ENCODE measurements around the gene AMFR.

GRCh38 chr16:56417138-56417537, 8.2 kb downstream of the AMFR start:
- TF ChIP-seq CEBPZ (IDR thresholded peaks at IDR 0.05; ENCODE audit: low read depth, low read length) (no peak), EZH2 (IDR thresholded peaks at IDR 0.05; ENCODE audit: borderline replicate concordance, control insufficient read depth, low read depth, low read length) (no peak)

Measured in GM12878 (cell line).